HG03108 (cell line): ENCODE measurements around the gene NKX1-1.
"Not testable (repeated sequence)": the region's sequence is repeated elsewhere in the genome, so short reads cannot be mapped to it uniquely, and the experiment has no call there.

ENCODE experiments used
- ATAC-seq: cut with Tn5 transposase; IDR thresholded peaks from one replicate; pipeline ENCODE4 v1.9.1; 2021; ENCODE audit warnings: moderate library complexity; ENCODE audit not compliant: unreplicated experiment

NKX1-1 gene

DNA sequence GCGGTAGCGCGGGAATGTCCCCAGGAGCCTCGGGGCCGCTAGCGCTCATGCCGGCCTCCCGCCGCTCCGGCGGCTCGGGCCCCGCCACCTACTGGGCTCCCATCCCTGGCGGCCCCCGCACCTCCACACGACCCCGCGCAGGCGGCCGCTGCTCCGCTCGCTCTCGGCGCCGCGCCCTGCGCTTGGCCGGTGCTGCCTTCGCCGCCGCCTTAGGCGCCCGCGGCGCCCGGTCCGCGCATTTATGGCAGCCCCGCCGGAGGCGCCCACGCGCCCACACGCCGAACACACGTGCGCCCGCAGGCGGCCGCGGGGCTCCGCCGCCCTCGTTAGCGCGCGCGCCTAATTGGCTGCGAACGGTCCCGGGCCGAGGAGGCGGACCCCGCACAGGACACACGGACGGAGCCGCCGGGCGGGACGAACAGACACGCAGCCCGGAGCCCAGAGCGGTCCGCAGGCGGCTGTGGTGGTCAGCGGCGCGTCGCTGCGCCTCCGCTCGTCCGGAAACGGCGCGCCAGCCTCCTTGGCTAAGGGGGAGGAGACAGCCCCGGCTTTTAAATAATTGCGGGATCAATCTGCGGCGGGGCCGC is at the start of gene NKX1-1:
Gene NKX1-1, minus strand, starts transcription at position 49 of the 587 bp plus-strand sequence. Its CDS starts 0 bp downstream, at position 49.
- ATAC-seq: no peak

DNA sequence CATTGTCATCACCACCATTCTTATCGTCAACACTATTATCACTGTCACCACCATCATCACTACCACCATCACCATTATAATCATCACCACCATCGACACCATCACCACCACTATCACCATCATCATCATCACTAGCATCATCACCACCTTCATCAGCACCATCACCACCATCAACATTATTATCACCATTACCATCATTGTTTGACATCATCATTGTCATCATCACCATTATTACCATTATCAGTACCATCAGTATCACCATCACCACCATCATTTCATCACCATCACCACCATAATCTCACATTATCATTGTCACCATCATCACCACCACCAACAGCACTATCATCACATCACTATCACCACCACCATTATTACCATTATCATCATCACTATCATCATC is 47.5 kb upstream of the NKX1-1 start:
- ATAC-seq: no peak

DNA sequence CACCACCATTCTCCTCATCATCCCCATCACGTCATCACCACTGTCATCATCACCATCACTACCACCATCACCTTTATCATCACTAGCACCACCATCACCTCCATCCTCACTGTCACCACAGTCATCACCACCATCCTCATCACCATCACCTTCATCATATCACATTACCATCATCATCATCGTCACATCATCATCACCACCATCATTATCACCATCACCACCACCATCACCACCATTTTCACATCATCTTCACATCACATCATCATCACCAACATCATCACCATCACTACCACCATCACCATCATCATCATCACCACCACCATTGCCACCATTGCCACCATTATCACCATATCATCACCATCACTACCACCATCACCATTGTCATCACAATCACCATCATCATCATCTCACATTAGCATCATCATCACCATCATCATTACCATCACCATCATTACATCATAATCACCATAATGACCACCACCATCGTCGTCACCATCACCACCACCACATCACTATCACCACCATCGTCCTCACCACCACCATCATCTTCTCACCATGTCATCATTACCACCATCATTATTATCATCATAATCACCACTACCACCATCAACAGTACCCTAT is 46.3 kb upstream of the NKX1-1 start:
- ATAC-seq: no peak

DNA sequence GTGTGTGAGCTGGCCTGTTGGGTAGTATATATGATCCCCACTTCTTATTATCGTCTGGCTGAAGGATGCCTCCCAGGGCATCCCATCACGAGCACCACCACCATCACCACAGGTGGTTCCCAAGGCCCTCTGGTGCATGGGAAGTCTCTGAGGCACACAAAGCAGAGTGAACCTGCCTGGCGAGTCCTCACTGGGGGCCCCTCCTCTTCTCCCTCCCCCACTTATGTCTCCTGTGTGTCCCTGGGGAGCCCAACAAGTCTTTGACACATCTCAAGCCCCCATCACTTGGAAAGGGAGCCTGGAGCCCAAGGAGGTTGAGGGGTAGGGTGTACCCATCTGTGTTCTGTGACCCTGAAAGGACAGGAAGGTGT is 45.5 kb upstream of the NKX1-1 start:
- ATAC-seq: no peak

DNA sequence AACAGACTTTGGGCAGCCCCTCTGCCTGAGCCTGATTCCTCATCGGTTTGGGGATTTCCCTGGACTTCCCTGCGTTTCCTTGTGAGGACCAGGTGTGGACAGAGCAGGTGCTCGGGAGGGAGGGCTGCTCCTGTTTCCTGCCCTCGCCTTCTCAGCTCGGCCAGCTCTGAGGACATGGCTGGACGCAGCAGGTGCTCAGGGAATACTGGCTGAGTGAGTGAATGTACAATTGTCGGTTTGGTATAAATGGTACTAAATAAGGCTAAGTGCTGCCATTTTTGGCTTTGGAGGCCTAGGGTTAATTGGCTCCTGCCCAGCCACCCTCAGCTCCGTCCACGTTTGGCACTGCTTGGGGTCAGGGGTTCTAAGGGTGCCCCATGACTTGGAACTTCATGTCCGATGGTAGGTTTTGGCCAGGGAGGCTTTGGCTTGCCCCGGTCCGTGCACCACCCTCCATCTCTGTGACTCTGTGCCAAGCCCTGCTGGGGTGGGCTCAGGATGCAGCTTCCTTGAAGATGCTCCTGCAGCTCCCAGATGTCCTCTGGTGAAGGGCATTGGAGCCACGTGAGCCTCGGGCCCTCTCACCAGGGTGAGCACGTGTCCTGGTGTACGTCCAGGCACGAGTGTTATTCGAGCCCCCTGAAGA is 45.0 kb upstream of the NKX1-1 start:
- ATAC-seq: no peak

DNA sequence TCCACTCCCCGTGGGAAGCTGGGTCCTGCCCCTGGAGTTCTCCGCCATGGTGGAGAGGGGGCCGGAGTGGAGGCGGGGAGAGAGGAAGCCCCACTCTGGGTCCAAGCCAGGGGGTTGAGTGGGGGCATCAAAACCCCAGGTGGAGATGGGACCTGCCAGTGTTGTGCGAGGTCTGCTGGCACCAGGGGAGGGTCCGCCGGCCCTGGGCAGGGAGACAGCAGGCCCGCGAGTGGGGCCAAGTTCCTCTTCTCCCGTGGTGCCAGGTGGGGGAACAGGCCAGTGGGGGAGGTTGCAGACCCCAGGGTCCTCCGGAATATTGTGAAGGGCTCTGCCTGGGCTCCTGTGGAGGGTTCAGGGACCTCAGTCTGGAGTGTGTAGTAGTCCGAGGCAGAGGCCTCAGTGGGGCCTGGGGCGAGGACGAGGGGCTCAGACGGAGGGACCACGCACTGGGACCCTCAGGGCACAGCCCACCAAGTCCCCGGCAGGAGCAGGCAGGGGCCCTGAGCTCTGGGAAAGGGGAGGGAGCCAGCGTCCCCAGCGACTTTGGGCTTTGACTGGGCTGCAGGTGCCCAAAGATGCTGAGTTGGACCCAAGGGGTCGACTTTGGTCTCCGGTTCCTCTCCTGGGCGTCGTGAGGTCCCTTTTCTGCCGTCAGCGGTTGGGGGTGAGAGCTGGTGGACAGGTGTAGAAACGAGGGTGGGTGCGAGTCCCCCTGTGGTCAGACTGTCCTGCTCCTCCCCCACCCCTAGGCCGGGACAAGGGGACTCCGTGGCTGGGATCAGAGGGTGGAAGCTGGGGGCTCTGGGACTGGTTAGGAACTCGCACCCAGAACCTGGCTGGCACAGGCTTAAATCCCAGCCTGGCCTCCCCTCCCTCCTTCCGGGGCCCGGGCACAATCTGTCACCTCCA is 43.8 kb upstream of the NKX1-1 start:
- ATAC-seq: no peak

DNA sequence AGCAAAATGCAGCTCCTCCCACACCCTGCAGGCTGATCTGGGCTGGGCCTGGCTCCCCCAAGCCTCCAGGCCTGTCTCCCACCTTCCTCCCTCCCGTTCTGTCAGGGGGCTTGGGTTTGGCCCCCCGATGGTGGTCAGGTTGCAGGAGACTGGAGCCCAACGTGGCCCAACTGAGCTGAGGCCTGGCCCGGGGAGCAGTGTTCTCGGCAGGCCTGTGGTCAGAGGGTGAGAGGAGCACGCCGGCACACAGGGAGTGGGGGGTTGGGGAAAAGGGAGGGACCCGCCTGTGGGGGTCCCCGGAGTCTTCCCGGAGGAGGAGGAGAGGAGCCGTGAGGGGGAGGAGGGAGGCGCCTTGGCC is 43.2 kb upstream of the NKX1-1 start:
- ATAC-seq: no peak

DNA sequence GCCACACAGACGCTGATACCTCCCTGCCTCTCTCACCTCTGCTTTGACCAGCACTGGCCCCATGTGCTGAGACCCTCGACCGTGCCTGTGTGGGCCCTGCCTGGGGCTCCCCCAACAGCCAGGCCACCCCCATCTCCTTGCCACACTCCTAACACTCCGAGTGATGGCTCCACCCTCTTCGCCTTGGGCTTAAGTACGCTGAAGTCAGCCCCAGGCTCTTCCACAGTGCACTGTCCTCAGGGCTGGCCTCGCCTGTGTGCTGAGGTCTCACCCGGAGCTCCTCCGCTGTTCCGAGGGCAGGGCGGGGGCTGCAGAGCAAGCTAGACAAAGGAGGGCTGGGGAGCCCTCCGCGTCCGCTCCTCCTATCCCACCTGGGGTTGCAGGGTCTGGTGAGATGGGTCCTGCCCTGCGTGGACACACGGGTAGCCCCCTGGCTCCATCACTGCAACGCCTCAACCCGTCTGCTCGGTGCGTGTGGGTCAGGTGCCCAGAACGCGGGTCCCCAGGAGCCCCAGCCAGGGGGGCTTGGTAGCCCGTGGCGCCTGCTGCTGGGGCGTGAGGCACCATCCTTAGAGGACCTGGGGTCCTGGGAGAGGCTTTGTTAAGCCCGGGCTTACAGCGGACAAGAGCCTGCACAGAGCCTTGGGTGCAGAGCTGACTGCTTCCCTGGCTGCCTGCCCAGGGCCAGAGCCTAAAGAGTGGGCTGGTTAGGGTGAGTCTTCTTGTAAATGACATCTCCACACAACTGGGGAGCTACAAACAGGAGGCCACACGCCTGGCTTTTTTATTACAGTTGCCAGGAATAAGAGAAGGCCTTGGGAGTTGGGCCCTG is 42.6 kb upstream of the NKX1-1 start:
- no peak for ATAC-seq

DNA sequence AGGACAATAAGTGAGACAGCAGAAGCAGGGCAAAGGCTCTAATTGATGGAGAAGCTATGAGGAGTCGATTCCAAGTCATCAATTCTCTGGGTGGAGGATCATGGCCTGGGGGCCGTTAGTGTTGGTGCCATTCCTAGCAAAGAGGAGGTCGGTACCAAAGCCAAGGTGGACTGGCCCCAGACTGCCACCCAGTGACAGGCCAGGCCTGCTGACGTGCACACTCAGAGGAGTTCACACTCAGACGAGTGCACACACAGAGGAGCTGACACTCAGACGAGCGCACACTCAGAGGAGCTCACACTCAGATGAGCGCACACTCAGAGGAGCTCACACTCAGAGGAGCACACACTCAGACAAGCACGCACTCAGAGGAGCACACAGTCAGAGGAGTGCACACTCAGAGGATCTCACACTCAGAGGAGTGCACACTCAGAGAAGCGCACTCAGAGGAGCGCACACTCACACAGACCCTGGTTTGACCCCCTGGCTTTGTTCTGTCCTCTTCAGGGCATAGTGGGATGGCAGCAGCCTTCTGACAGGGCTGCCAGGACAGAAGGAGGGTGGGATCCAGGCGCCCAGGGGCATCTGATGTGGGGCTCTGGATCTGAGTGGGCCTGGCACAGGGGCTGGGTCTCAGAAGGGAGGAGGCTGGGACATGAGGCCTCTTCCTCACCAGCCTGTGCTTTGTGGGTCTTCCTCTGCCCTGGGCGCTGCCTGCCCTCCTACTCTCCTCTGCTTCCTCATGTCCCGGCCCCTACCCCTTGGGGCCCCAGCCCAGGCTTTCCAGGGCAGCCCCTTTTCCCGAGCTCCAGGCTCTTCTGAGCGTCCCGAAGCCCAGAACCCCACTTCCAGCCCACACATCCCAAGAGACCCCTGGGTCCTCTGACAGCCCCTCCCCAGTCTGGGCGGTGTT is 41.7 kb upstream of the NKX1-1 start:
- ATAC-seq: no peak

DNA sequence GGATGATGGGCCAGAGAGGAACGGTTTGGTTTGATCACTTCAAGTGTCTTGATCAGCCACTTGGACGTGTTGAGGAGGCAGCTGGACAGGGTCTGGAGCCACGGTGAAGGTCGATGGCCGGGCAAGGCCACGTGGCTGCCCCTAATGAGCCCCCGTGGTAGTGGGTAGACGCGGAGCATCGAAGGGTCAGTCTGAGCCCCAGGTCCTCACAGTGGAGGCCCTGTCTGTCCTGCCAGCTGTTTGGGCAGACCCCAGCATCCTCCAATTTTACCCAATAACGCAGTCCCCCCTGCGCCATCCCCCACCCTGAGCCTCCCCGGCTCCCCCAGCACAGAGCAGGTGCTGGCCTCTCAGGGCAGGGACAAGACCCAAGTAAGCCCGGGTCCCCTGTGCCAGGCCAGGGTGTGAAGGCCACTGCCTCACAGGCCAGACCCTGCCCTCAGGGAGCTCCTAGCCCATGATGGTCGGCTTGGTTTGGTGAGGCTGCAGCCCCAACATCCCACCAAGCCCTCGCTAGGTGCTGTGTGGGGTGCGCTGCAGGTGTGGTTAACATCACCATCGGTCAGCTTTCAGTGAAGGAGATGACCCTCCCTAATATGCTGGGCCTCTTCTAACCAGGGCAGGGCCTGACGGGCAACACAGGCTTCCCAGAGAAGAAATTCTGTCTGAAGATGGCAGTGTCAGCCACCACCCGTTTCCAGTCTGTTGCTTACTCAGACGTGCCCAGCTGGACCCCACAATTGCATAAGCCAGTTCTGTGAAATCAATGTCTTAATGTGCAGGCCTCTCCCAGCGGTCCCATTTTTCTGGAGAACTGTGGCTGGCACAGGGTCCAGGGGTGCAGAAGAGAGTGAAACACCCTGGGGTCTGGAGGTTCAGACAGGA is 40.5 kb upstream of the NKX1-1 start:
- ATAC-seq: no peak

DNA sequence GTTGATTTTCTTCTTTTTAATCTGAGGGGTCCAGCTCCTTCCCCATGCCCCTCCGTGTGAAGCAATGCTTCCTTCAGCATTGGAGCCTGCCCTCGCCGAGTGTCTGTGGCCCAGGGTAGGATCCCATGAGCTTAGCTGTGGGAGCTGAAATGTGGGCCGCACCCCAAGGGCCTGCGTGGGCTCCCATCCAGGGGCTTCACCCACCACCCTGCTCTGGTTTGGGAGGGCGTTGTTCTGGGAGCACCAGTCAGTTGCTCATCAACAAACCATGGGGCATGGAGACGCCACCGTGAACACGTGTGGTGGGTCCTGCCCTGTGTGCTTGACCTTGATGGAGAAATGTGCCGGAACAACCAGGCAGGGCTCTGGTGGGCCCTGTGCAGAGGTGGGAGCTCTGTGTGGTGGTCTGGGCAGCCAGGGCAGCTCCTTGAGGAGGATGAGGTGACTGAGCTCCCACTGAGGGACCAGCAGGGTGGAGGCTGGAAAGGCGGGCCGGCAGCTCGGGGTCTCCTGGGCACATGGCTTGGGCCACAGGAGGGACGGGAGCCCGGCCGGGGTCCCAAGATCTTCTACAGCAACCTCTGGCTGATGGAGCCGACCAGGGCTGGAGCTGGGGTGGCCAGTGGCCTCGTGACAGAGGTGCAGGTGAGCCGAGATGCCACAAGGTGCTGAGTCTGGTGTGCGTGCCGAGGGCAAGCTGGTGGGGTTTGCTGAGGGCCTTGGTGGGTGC is 39.6 kb upstream of the NKX1-1 start:
- ATAC-seq: no peak

DNA sequence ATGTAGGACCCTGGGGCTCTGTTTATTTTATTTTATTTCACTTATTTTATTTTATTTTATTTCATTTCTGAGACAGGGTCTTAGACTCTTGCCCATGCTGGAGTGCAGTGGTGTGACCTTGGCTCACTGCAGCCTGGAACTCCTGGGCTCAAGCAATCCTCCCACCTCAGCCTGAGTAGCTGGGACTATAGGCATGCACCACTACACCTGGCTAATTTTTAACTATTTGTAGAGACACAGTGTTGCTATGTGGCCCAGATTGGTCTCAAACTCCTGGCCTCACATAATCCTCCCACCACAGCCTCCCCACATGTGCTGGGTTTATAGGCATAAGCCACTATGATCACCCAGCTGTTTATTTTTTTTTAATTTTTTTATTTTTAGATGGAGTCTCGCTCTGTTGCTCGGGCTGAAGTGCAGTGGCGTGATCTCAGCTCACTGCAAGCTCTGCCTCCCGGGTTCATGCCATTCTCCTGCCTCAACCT is 37.5 kb upstream of the NKX1-1 start:
- not testable (repeated sequence) for ATAC-seq

DNA sequence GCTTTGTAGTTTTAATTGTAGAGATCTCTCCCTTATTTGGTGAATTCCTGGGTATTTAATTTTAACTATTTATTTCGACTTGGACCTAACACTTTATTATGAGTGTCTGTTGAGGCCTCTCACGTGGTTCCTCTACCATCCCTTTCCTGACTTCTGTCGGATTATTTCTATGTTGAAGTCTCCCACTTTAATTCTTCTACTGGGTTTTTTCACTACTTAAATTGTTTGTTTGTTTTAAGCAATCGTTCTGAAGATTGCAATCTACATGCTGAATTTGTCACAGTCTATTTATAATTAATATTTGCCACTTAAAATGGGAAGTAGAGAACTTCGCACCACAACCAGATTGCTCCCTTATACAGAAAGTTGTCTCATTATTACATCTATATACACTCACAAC is 20.8 kb upstream of the NKX1-1 start:
- no peak for ATAC-seq

DNA sequence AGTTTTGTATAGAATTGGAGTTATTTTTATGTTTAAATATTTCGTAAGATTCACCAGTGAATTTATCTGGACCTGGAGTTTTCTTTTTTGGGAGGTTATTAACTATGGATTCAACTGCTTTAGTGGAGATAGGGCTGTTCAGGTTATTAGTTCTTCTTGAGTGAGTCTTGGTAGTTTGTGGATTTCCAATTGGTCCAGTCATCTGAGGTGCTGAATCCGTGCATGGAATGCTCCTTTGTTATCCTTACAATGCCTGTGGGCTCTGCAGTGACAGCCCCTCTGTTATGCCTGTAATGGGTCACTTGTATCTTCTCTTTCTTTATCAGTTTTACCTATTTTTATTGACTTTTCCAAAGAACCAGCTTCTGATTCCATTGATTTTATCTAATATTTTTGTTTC is 15.4 kb upstream of the NKX1-1 start:
- ATAC-seq: no peak

DNA sequence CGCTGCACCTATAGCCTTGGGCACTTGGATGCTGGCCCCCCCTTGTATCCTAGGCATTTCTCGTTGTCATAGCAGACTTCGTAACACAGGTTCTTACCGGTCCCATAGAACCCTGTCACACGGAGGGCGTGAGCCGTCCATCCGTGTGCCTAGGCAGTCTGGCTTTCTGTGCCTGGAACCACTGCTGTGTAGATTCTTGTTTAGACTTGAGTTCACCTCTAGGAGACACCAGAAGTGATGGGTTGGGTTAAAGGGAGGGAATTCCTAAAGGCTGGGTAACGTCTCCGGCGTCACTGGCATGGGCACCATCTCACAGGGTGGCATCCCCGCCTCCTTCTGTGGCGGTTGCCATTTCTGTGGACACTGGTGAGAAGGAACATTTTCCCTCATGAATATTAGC is 13.5 kb upstream of the NKX1-1 start:
- no peak for ATAC-seq

DNA sequence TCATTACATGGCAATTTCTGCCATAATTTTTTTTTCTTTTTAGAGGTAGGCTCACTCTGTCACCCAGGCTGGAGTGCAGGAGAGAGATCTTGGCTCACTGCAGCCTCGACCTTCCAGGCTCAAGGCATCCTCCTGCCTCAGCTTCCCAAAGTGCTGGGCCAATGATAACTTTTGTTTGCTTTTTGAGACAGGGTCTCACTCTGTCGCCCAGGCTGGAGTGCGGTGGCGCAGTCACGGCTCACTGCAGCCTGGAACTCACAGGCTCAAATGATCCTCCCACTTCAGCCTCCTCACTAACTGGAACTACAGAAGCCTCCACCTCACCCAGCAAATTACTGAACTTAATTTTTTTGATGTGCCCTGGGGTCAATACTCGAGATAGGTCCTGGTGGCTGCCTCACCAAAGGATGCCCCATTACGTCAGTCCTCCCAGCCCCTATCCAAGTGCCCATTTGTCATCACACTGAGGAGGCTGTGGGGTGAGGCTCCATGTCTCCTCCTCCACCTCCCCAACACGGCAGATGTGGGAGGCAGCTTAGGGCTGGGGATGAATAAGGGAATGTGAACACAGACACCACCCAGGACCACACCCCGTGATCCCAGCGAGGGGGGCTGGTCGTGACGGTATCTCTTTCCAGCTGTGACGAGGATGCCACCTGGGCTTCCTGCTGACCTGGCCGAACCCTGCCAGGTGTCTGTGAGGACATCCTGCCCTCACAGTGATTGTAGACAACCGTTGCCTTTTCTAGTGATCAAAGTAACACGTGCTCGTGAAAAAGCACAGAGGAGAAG is 12.4 kb upstream of the NKX1-1 start:
- no peak for ATAC-seq
